Right lobe of liver (tissue), 4 donors: ENCODE measurements around the gene PEAK3.

Experiments
- POLR2A ChIP-seq: fragments of 450-650 bp; IDR thresholded peaks from one replicate; pipeline ENCODE4 v1.6.1; 2017; ENCODE audit warnings: antibody characterized with exemption, mild to moderate bottlenecking
- TF ChIP-seq, protein P1 (sequence below), 4 donors: fragments of 200-600 bp in 3 of 4; fragments of 450-650 bp in 1 of 4; IDR thresholded peaks; one replicate each; pipeline versions ENCODE4 v1.5.1 to v1.8.0; 2016 to 2022; ENCODE audit warnings: antibody characterized with exemption in 4 of 4, mild to moderate bottlenecking in 2 of 4
- donor health status: DM: no; HTN: no; CAD: no.
- donor health status: DM: no; HTN: no; CAD: no.
- donor health status: DM: no; HTN: yes; CAD: no.

- TF ChIP-seq, protein P1, sequence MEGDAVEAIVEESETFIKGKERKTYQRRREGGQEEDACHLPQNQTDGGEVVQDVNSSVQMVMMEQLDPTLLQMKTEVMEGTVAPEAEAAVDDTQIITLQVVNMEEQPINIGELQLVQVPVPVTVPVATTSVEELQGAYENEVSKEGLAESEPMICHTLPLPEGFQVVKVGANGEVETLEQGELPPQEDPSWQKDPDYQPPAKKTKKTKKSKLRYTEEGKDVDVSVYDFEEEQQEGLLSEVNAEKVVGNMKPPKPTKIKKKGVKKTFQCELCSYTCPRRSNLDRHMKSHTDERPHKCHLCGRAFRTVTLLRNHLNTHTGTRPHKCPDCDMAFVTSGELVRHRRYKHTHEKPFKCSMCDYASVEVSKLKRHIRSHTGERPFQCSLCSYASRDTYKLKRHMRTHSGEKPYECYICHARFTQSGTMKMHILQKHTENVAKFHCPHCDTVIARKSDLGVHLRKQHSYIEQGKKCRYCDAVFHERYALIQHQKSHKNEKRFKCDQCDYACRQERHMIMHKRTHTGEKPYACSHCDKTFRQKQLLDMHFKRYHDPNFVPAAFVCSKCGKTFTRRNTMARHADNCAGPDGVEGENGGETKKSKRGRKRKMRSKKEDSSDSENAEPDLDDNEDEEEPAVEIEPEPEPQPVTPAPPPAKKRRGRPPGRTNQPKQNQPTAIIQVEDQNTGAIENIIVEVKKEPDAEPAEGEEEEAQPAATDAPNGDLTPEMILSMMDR (IDR thresholded peaks at IDR 0.05): no peak
- no peak for TF ChIP-seq POLR2A
These were observed 23.7 kb upstream of the PEAK3 start for GRCh38 chr19:2305452-2306280.
